Suprapubic skin (tissue), 4 donors: Measurements from ENCODE around the gene RSRC1. TPM values are rescaled to one million over a fixed set of nuclear protein-coding genes. Genes with fewer than 3 reads are reported as not detected.
"Not testable (repeated sequence)": the region's sequence is repeated elsewhere in the genome, so short reads cannot be mapped to it uniquely, and the experiment has no call there.

Experiments
- DNase-seq, 2 donors: peaks; one replicate each; pipeline ENCODE4 v3.0.0-alpha.2; 2019; ENCODE audit warnings: low spot score in 2 of 2
- H3K27ac ChIP-seq: fragments of 200-600 bp; sonication (generic); one replicate; pipeline ENCODE4 v1.5.1; 2019
- H3K27me3 ChIP-seq: fragments of 200-600 bp; sonication (generic); one replicate; pipeline ENCODE4 v1.5.1; 2019
- H3K36me3 ChIP-seq: fragments of 200-600 bp; sonication (generic); one replicate; pipeline ENCODE4 v1.5.1; 2019
- H3K4me1 ChIP-seq: fragments of 200-600 bp; sonication (generic); one replicate; pipeline ENCODE4 v1.5.1; 2019
- H3K4me3 ChIP-seq: fragments of 200-600 bp; sonication (generic); one replicate; pipeline ENCODE4 v1.5.1; 2019; ENCODE audit warnings: mild to moderate bottlenecking
- H3K9me3 ChIP-seq: fragments of 200-600 bp; sonication (generic); one replicate; pipeline ENCODE4 v1.5.1; 2019
- EP300 ChIP-seq: sonication (generic); formaldehyde crosslinking; IDR thresholded peaks from one replicate; pipeline ENCODE4 v1.6.1; 2017; ENCODE audit warnings: antibody characterized with exemption
- POLR2A ChIP-seq, 2 donors: fragments of 450-650 bp; IDR thresholded peaks; one replicate each; pipeline ENCODE4 v1.6.1; 2017; ENCODE audit warnings: antibody characterized with exemption in 2 of 2, mild to moderate bottlenecking in 2 of 2, moderate library complexity in 2 of 2
- POLR2AphosphoS5 ChIP-seq, 3 donors: sonication (generic); formaldehyde crosslinking; IDR thresholded peaks; one replicate each; pipeline ENCODE4 v1.6.1; 2017; ENCODE audit warnings: antibody characterized with exemption in 3 of 3
- WGBS: methylation state at CpG from one replicate; pipeline ENCODE4 v1.1.5; 2018; 5-methylcytosine and 5-hydroxymethylcytosine counted together
- total RNA-seq, 4 donors: library from RNA; depleted of rRNA; stranded (reverse); fragments of >200 nt; gene quantifications; one replicate each; pipeline ENCODE4 v1.1.0, GENCODE V29; 2016
- TF ChIP-seq, protein P1 (sequence below), 2 donors: fragments of 200-600 bp in 1 of 2; fragments of 450-650 bp in 1 of 2; sonication (generic) in 1 of 2; IDR thresholded peaks; one replicate each; pipeline ENCODE4 v1.5.1; 2016 to 2019; ENCODE audit warnings: antibody characterized with exemption in 2 of 2, mild to moderate bottlenecking in 1 of 2, moderate library complexity in 1 of 2

Gene RSRC1
- total RNA-seq, 4 donors from 2014 or later = 20.4 to 33.2 (median 30.4) TPM

DNA sequence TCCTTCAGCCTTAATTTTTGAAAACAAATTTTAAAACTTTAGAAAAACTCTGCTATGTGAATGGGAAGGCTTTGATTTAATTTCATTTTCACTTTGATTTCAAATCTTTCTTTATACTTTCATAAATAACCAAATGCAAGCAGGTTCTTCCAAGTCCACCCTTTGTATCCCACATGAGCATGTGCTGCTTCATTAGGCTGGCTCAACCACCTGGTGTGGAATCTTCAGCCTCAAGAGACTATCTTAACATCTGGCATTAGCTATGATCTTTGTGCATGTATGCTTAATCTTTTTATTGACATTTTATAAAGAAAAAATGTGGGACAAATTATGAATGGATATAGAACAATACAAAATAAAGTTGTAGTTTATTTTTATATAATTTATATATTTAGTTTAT lies 379.3 kb downstream of the RSRC1 start:
- Histone ChIP-seq H3K27ac (no peak overlapping the region), H3K9me3 (no peaks in the 10 kb centered on the region), H3K36me3 (no peaks in the 10 kb centered on the region), H3K4me3 (no peak overlapping the region), H3K4me1 (no peaks in the 10 kb centered on the region), H3K27me3 (no peaks in the 10 kb centered on the region)
- TF ChIP-seq POLR2A (IDR thresholded peaks at IDR 0.05) (no peak), POLR2AphosphoS5 (IDR thresholded peaks at IDR 0.05) (no peak), EP300 (no peak)
- TF ChIP-seq, protein P1, sequence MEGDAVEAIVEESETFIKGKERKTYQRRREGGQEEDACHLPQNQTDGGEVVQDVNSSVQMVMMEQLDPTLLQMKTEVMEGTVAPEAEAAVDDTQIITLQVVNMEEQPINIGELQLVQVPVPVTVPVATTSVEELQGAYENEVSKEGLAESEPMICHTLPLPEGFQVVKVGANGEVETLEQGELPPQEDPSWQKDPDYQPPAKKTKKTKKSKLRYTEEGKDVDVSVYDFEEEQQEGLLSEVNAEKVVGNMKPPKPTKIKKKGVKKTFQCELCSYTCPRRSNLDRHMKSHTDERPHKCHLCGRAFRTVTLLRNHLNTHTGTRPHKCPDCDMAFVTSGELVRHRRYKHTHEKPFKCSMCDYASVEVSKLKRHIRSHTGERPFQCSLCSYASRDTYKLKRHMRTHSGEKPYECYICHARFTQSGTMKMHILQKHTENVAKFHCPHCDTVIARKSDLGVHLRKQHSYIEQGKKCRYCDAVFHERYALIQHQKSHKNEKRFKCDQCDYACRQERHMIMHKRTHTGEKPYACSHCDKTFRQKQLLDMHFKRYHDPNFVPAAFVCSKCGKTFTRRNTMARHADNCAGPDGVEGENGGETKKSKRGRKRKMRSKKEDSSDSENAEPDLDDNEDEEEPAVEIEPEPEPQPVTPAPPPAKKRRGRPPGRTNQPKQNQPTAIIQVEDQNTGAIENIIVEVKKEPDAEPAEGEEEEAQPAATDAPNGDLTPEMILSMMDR (IDR thresholded peaks at IDR 0.05) = no peak
- no peak for DNase-seq

DNA sequence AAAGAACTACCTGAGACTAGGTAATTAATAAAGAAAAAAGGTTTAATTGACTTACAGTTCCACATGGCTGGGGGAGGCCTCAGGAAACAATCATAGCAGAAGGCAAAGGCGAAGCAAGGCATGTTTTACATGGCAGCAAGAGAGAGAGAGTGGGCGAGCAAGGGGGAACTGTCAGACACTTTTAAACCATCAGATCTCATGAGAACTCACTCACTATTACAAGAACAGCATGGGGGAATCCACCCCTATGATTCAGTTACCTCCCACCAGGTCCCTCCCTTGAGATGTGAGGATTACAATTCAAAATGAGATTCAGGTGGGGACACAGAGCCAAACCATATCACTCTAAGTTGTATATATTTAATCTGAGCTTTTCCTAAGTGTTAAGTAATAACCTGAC lies 382.1 kb downstream of the RSRC1 start:
- H3K36me3 ChIP-seq = no peaks in the 10 kb centered on the region
- TF ChIP-seq, protein P1 (IDR thresholded peaks at IDR 0.05) = no peak
- no peak for TF ChIP-seq POLR2A (IDR thresholded peaks at IDR 0.05)
- DNase-seq = no peak
- H3K27ac ChIP-seq = no peak overlapping the region
- no peaks in the 10 kb centered on the region for H3K4me1 ChIP-seq
- H3K9me3 ChIP-seq = no peaks in the 10 kb centered on the region
- 93% methylated on average over 2 of the region's 2 CpGs for WGBS
- no peak overlapping the region for H3K4me3 ChIP-seq
- no peaks in the 10 kb centered on the region for H3K27me3 ChIP-seq

DNA sequence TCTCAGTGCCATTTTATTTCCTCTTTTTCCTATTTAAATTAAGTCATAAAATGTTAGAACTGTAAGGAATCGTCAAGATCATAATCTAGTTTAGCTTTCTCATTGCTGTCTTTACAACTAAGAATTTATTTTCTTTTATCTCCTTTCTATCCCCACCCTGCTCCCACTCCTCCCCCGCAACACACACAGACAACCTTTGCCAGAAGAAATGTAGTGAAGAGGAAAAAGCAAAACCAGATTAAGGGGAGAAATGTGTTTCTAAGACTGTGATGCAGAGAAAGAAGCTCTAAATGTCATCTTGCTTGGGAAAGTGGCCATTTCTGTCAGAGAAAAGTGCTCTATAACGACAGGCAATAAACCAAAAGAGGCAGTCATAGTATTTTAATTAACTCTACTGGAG lies 382.8 kb downstream of the RSRC1 start:
- Histone ChIP-seq H3K9me3 (no peaks in the 10 kb centered on the region), H3K27me3 (no peaks in the 10 kb centered on the region), H3K27ac (no peak overlapping the region), H3K36me3 (no peaks in the 10 kb centered on the region), H3K4me1 (no peaks in the 10 kb centered on the region), H3K4me3 (no peak overlapping the region)
- 44% methylated on average over 3 of the region's 3 CpGs for WGBS
- no peak for DNase-seq
- TF ChIP-seq, protein P1 (IDR thresholded peaks at IDR 0.05) = no peak
- no peak for TF ChIP-seq EP300
- TF ChIP-seq POLR2A (IDR thresholded peaks at IDR 0.05) = no peak
- TF ChIP-seq POLR2AphosphoS5 (IDR thresholded peaks at IDR 0.05) = no peak

DNA sequence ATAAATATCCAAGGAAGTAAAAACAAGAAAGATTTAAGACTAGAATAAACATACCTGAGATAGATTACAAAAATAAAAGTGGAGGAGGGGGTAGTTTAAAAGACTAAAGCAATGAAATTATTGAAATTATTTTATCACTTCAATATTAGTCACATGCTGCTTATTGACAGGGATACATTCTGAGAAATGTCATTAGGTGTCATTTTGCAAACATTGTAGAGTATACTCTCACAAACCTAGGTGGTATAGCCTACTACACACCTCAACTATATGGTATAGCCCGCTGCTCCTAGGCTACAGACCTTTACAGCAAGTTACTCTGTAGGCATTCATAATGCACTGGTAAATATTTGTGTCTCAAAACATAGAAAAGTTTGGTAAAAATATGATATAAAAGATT lies 384.0 kb downstream of the RSRC1 start:
- 100% methylated on average over 1 of the region's 1 CpG for WGBS
- no peaks in the 10 kb centered on the region for H3K36me3 ChIP-seq
- DNase-seq = no peak
- H3K4me3 ChIP-seq = no peak overlapping the region
- TF ChIP-seq, protein P1 (IDR thresholded peaks at IDR 0.05) = no peak
- TF ChIP-seq POLR2AphosphoS5 (IDR thresholded peaks at IDR 0.05) (no peak), EP300 (no peak), POLR2A (IDR thresholded peaks at IDR 0.05) (no peak)
- H3K4me1 ChIP-seq = no peaks in the 10 kb centered on the region
- H3K9me3 ChIP-seq = no peaks in the 10 kb centered on the region
- no peak overlapping the region for H3K27ac ChIP-seq
- H3K27me3 ChIP-seq = no peaks in the 10 kb centered on the region

DNA sequence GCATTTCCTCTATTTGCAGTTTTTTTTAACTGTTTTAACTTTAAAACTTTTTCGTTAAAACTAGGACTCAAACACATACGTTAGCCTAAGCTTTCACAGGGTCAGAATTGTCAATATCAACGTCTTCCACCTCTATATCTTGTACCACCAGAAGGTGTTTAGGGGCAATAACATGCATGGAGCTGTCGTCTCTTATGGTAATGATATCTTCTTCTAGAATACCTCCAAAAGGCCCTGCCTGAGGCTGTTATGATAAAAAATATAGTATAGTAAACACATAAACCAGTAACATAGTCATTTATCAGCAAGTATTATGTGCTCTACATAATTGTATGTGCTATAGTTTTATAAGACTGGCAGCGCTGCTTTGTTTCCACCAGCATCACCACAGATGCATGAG lies 384.8 kb downstream of the RSRC1 start:
- H3K4me3 ChIP-seq = no peak overlapping the region
- DNase-seq = no peak
- no peak overlapping the region for H3K27ac ChIP-seq
- H3K27me3 ChIP-seq = no peaks in the 10 kb centered on the region
- 93% methylated on average over 5 of the region's 5 CpGs for WGBS
- TF ChIP-seq POLR2A (IDR thresholded peaks at IDR 0.05) (no peak), EP300 (no peak), POLR2AphosphoS5 (IDR thresholded peaks at IDR 0.05) (no peak)
- TF ChIP-seq, protein P1 (IDR thresholded peaks at IDR 0.05) = no peak
- H3K4me1 ChIP-seq = no peaks in the 10 kb centered on the region
- no peaks in the 10 kb centered on the region for H3K9me3 ChIP-seq
- no peaks in the 10 kb centered on the region for H3K36me3 ChIP-seq

DNA sequence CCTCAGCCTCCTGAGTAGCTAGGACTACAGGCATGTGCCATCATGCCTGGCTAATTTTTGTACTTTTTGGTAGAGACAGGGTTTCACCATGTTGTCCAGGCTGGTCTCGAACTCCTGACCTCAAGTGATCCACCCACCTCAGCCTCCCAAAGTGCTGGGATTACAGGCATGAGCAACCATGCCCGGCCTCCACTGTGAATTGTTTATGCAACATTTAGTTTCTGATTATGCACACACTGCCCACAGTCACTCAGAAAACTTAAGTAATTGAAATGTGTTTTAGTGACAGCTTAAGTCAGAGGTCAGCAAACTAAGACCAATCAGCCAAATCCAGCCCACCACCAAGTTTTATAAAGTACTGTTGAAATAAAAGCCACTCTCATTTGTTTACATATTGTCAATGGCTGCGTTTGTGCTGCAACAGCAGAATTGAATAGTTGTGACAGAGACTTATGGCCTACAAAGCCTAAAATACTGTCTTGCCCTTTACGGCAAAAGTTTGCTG lies 385.6 kb downstream of the RSRC1 start:
- H3K36me3 ChIP-seq, H3K27me3 ChIP-seq, H3K4me1 ChIP-seq, H3K27ac ChIP-seq, DNase-seq, H3K9me3 ChIP-seq, H3K4me3 ChIP-seq: not testable (repeated sequence)
- 85% methylated on average over 4 of the region's 4 CpGs for WGBS
